Measurements from ENCODE around the gene PSD.

PSD gene

GRCh38 chr10:102429468-102429867 is 10.9 kb upstream of the PSD start:
- no peak overlapping the region for H3K27ac ChIP-seq
- no peak for DNase-seq (ENCODE audit: low spot score)
- no peak for TF ChIP-seq CTCF (conservative IDR thresholded peaks at IDR 0.05; ENCODE audit: low read depth)
- ChIA-PET CTCF (no interaction called here), POLR2A (ENCODE audit: low non-redundant PET) (interaction anchor here (0.6 to 0.7 kb wide), 3 partner anchors 31 to 307 kb away, joined by 3 to 4 read pairs (median 4); no protein-coding TSS in a partner anchor)

- ChIA-PET CTCF (no interaction called here), POLR2A (ENCODE audit: low non-redundant PET) (no interaction called here)
- H3K27ac ChIP-seq: no peak overlapping the region
- no peak for TF ChIP-seq CTCF (conservative IDR thresholded peaks at IDR 0.05; ENCODE audit: low read depth)
- DNase-seq (ENCODE audit: low spot score): no peak
Observed at GRCh38 chr10:102426803-102427287, 8.3 kb upstream of the PSD start.

GRCh38 chr10:102425444-102425843 is 6.9 kb upstream of the PSD start:
- peak overlapping the region; percentile 96; the same call in 1 of the 2 replicates for H3K27ac ChIP-seq
- TF ChIP-seq CTCF (conservative IDR thresholded peaks at IDR 0.05; ENCODE audit: low read depth): no peak
- ChIA-PET CTCF (interaction anchor here (0.6 to 1.5 kb wide), 3 partner anchors 31 to 54 kb away, joined by 3 to 5 read pairs (median 4); no protein-coding TSS in a partner anchor), POLR2A (ENCODE audit: low non-redundant PET) (no interaction called here)
- no peak for DNase-seq (ENCODE audit: low spot score)

- POLR2A ChIA-PET (ENCODE audit: low non-redundant PET): no interaction called here
- no peak for TF ChIP-seq CTCF (conservative IDR thresholded peaks at IDR 0.05; ENCODE audit: low read depth)
- CTCF ChIA-PET: interaction anchor here (0.6 to 5.7 kb wide), 5 partner anchors 28 to 835 kb away, joined by 3 to 108 read pairs (median 5); partner anchors contain the start of genes ELOVL3 and NFKB2
- no peak for DNase-seq (ENCODE audit: low spot score)
- H3K27ac ChIP-seq: peak overlapping the region; percentile 96
Observed at GRCh38 chr10:102424916-102425315, 6.3 kb upstream of the PSD start.

- DNase-seq (ENCODE audit: low spot score): no peak
- ChIA-PET CTCF (interaction anchor here (0.6 to 5.7 kb wide), 6 partner anchors 22 to 835 kb away, joined by 3 to 108 read pairs (median 6); partner anchors contain the start of genes ELOVL3 and NFKB2), POLR2A (ENCODE audit: low non-redundant PET) (interaction anchor here (0.5 kb wide), 1 partner anchor 28 kb away, joined by 3 read pairs; the partner anchor contains the start of gene NFKB2)
- TF ChIP-seq CTCF (conservative IDR thresholded peaks at IDR 0.05; ENCODE audit: low read depth): no peak
- H3K27ac ChIP-seq: peak overlapping the region; percentile 96
Observed at GRCh38 chr10:102424145-102424544, 5.6 kb upstream of the PSD start.

- peak overlapping the region; percentile 96 for H3K27ac ChIP-seq
- POLR2A ChIA-PET (ENCODE audit: low non-redundant PET): interaction anchor here (0.9 kb wide), 1 partner anchor 9 kb away, joined by 3 read pairs; the partner anchor contains the start of gene CUEDC2
- TF ChIP-seq CTCF (conservative IDR thresholded peaks at IDR 0.05; ENCODE audit: low read depth): no peak
- CTCF ChIA-PET: interaction anchor here (0.6 to 5.7 kb wide), 23 partner anchors 9 to 263 kb away, joined by 3 to 108 read pairs (median 4); partner anchors contain the start of genes CUEDC2, ELOVL3 and NFKB2
- DNase-seq (ENCODE audit: low spot score): no peak
Observed at GRCh38 chr10:102423372-102423968, 4.9 kb upstream of the PSD start.

All from RWPE1 (cell line).